ENCODE results near the gene MIDN. TPM values are rescaled to one million over a fixed set of nuclear protein-coding genes. Genes with fewer than 3 reads are reported as not detected.

MIDN gene
- polyA plus RNA-seq, 4 donors: 28.1 to 106 (median 33.0) TPM

GRCh38 chr19:1286487-1287353 lies 38.3 kb downstream of the MIDN start:
- 13 to 26% (median 20%) methylated on average over 32 to 38 of the region's 38 CpGs for WGBS, 3 donors
- DNase-seq (peak in 1 of 2 donors; percentile 37), FAIRE-seq (no peak)
- Histone ChIP-seq H3K4me3 (ENCODE audit: low read depth in 1 of 3, low read length in 3 of 3) (peak overlapping the region; percentile 43 to 97 (median 80)), H3K9me3 (ENCODE audit: control insufficient read depth in 2 of 2, insufficient read depth in 1 of 2, low read depth in 1 of 2, low read length in 1 of 2) (no peaks in the 10 kb centered on the region), H3K36me3 (ENCODE audit: control insufficient read depth in 3 of 3, insufficient read depth in 2 of 3, low read depth in 1 of 3, low read length in 3 of 3) (peaks cover 0 to 46% (median 0%) of the 10 kb centered on the region in 3 donors), H3K27me3 (ENCODE audit: control insufficient read depth in 3 of 3, insufficient read depth in 3 of 3, low read length in 3 of 3) (peaks cover 0 to 11% (median 3%) of the 10 kb centered on the region in 3 donors), H3K27ac (ENCODE audit: low read depth in 1 of 3, low read length in 2 of 3) (peak overlapping the region; percentile 84 to 93 (median 86)), H3K4me1 (ENCODE audit: control insufficient read depth in 3 of 3, insufficient read depth in 2 of 3, low read depth in 1 of 3, low read length in 2 of 3) (peaks cover 0 to 62% (median 0%) of the 10 kb centered on the region in 3 donors)

- H3K4me1 ChIP-seq (ENCODE audit: control insufficient read depth in 3 of 3, insufficient read depth in 2 of 3, low read depth in 1 of 3, low read length in 2 of 3): peaks cover 0 to 71% (median 4%) of the 10 kb centered on the region in 3 donors
- 44 to 52% (median 51%) methylated on average over 47 to 55 of the region's 55 CpGs for WGBS, 3 donors
- peak overlapping the region; percentile 4 to 93 (median 53) for H3K27ac ChIP-seq (ENCODE audit: low read depth in 1 of 3, low read length in 2 of 3)
- H3K9me3 ChIP-seq (ENCODE audit: control insufficient read depth in 2 of 2, insufficient read depth in 1 of 2, low read depth in 1 of 2, low read length in 1 of 2): no peaks in the 10 kb centered on the region
- peaks cover 0 to 54% (median 0%) of the 10 kb centered on the region in 3 donors for H3K36me3 ChIP-seq (ENCODE audit: control insufficient read depth in 3 of 3, insufficient read depth in 2 of 3, low read depth in 1 of 3, low read length in 3 of 3)
- FAIRE-seq (no peak), DNase-seq (peak in 1 of 2 donors; percentile 42)
- H3K4me3 ChIP-seq (ENCODE audit: low read depth in 1 of 3, low read length in 3 of 3): peak overlapping the region; percentile 32 to 97 (median 80)
- peaks cover 0 to 11% (median 3%) of the 10 kb centered on the region in 3 donors for H3K27me3 ChIP-seq (ENCODE audit: control insufficient read depth in 3 of 3, insufficient read depth in 3 of 3, low read length in 3 of 3)
These were observed 39.2 kb downstream of the MIDN start for GRCh38 chr19:1287354-1288225.

GRCh38 chr19:1288226-1288612 lies 39.8 kb downstream of the MIDN start:
- peak overlapping the region in 2 of 3 donors; percentile 53 to 93 for H3K27ac ChIP-seq (ENCODE audit: low read depth in 1 of 3, low read length in 2 of 3)
- peaks cover 0 to 11% (median 3%) of the 10 kb centered on the region in 3 donors for H3K27me3 ChIP-seq (ENCODE audit: control insufficient read depth in 3 of 3, insufficient read depth in 3 of 3, low read length in 3 of 3)
- H3K9me3 ChIP-seq (ENCODE audit: control insufficient read depth in 2 of 2, insufficient read depth in 1 of 2, low read depth in 1 of 2, low read length in 1 of 2): no peaks in the 10 kb centered on the region
- no peak for FAIRE-seq
- peaks cover 0 to 73% (median 4%) of the 10 kb centered on the region in 3 donors for H3K4me1 ChIP-seq (ENCODE audit: control insufficient read depth in 3 of 3, insufficient read depth in 2 of 3, low read depth in 1 of 3, low read length in 2 of 3)
- no peak for DNase-seq
- 87 to 91% (median 88%) methylated on average over 15 to 18 of the region's 18 CpGs for WGBS, 3 donors
- peaks cover 0 to 60% (median 0%) of the 10 kb centered on the region in 3 donors for H3K36me3 ChIP-seq (ENCODE audit: control insufficient read depth in 3 of 3, insufficient read depth in 2 of 3, low read depth in 1 of 3, low read length in 3 of 3)
- H3K4me3 ChIP-seq (ENCODE audit: low read depth in 1 of 3, low read length in 3 of 3): peak overlapping the region in 1 of 3 donors; percentile 97

GRCh38 chr19:1288833-1289685 lies 40.7 kb downstream of the MIDN start:
- DNase-seq (no peak), FAIRE-seq (no peak)
- Histone ChIP-seq H3K27ac (ENCODE audit: low read depth in 1 of 3, low read length in 2 of 3) (no peak overlapping the region), H3K9me3 (ENCODE audit: control insufficient read depth in 2 of 2, insufficient read depth in 1 of 2, low read depth in 1 of 2, low read length in 1 of 2) (no peaks in the 10 kb centered on the region), H3K4me1 (ENCODE audit: control insufficient read depth in 3 of 3, insufficient read depth in 2 of 3, low read depth in 1 of 3, low read length in 2 of 3) (peaks cover 0 to 70% (median 4%) of the 10 kb centered on the region in 3 donors), H3K36me3 (ENCODE audit: control insufficient read depth in 3 of 3, insufficient read depth in 2 of 3, low read depth in 1 of 3, low read length in 3 of 3) (peaks cover 0 to 68% (median 0%) of the 10 kb centered on the region in 3 donors), H3K27me3 (ENCODE audit: control insufficient read depth in 3 of 3, insufficient read depth in 3 of 3, low read length in 3 of 3) (peaks cover 0 to 11% (median 3%) of the 10 kb centered on the region in 3 donors), H3K4me3 (ENCODE audit: low read depth in 1 of 3, low read length in 3 of 3) (peak overlapping the region in 1 of 3 donors; percentile 8)
- 78 to 82% (median 80%) methylated on average over 39 to 41 of the region's 41 CpGs for WGBS, 3 donors

- H3K36me3 ChIP-seq (ENCODE audit: control insufficient read depth in 3 of 3, insufficient read depth in 2 of 3, low read depth in 1 of 3, low read length in 3 of 3): peaks cover 0 to 74% (median 0%) of the 10 kb centered on the region in 3 donors
- H3K27ac ChIP-seq (ENCODE audit: low read depth in 1 of 3, low read length in 2 of 3): no peak overlapping the region
- WGBS, 3 donors: 63 to 79% (median 65%) methylated on average over 18 to 19 of the region's 19 CpGs
- peaks cover 0 to 66% (median 4%) of the 10 kb centered on the region in 3 donors for H3K4me1 ChIP-seq (ENCODE audit: control insufficient read depth in 3 of 3, insufficient read depth in 2 of 3, low read depth in 1 of 3, low read length in 2 of 3)
- no peaks in the 10 kb centered on the region for H3K9me3 ChIP-seq (ENCODE audit: control insufficient read depth in 2 of 2, insufficient read depth in 1 of 2, low read depth in 1 of 2, low read length in 1 of 2)
- no peak overlapping the region for H3K4me3 ChIP-seq (ENCODE audit: low read depth in 1 of 3, low read length in 3 of 3)
- peaks cover 0 to 11% (median 3%) of the 10 kb centered on the region in 3 donors for H3K27me3 ChIP-seq (ENCODE audit: control insufficient read depth in 3 of 3, insufficient read depth in 3 of 3, low read length in 3 of 3)
- no peak for DNase-seq
- FAIRE-seq: no peak
These were observed 41.3 kb downstream of the MIDN start for GRCh38 chr19:1289686-1290025.

- Histone ChIP-seq H3K4me1 (ENCODE audit: control insufficient read depth in 3 of 3, insufficient read depth in 2 of 3, low read depth in 1 of 3, low read length in 2 of 3) (peaks cover 0 to 66% (median 4%) of the 10 kb centered on the region in 3 donors), H3K9me3 (ENCODE audit: control insufficient read depth in 2 of 2, insufficient read depth in 1 of 2, low read depth in 1 of 2, low read length in 1 of 2) (no peaks in the 10 kb centered on the region), H3K36me3 (ENCODE audit: control insufficient read depth in 3 of 3, insufficient read depth in 2 of 3, low read depth in 1 of 3, low read length in 3 of 3) (peaks cover 0 to 77% (median 0%) of the 10 kb centered on the region in 3 donors), H3K27me3 (ENCODE audit: control insufficient read depth in 3 of 3, insufficient read depth in 3 of 3, low read length in 3 of 3) (peaks cover 0 to 11% (median 0%) of the 10 kb centered on the region in 3 donors), H3K27ac (ENCODE audit: low read depth in 1 of 3, low read length in 2 of 3) (peak overlapping the region; percentile 1 to 94 (median 77)), H3K4me3 (ENCODE audit: low read depth in 1 of 3, low read length in 3 of 3) (peak overlapping the region in 1 of 3 donors; percentile 48)
- WGBS, 3 donors: 79 to 87% (median 86%) methylated on average over 24 of the region's 24 CpGs
- DNase-seq (no peak), FAIRE-seq (no peak)
These were observed 41.9 kb downstream of the MIDN start for GRCh38 chr19:1290196-1290702.

GRCh38 chr19:1290703-1291651 lies 42.6 kb downstream of the MIDN start:
- DNase-seq (peak; percentile 92 to 93), FAIRE-seq (no peak)
- Histone ChIP-seq H3K4me1 (ENCODE audit: control insufficient read depth in 3 of 3, insufficient read depth in 2 of 3, low read depth in 1 of 3, low read length in 2 of 3) (peaks cover 0 to 69% (median 4%) of the 10 kb centered on the region in 3 donors), H3K36me3 (ENCODE audit: control insufficient read depth in 3 of 3, insufficient read depth in 2 of 3, low read depth in 1 of 3, low read length in 3 of 3) (peaks cover 0 to 82% (median 0%) of the 10 kb centered on the region in 3 donors), H3K9me3 (ENCODE audit: control insufficient read depth in 2 of 2, insufficient read depth in 1 of 2, low read depth in 1 of 2, low read length in 1 of 2) (no peaks in the 10 kb centered on the region), H3K27me3 (ENCODE audit: control insufficient read depth in 3 of 3, insufficient read depth in 3 of 3, low read length in 3 of 3) (peaks cover 0 to 10% (median 0%) of the 10 kb centered on the region in 3 donors), H3K4me3 (ENCODE audit: low read depth in 1 of 3, low read length in 3 of 3) (peak overlapping the region in 2 of 3 donors; percentile 21 to 48), H3K27ac (ENCODE audit: low read depth in 1 of 3, low read length in 2 of 3) (peak overlapping the region; percentile 64 to 94 (median 77))
- WGBS, 3 donors: 19 to 56% (median 37%) methylated on average over 37 to 40 of the region's 40 CpGs
